K562 (cell line): ENCODE data around the gene BTBD2. TPM values are rescaled to one million over a fixed set of nuclear protein-coding genes. Genes with fewer than 3 reads are reported as not detected.

Experiments
- BDP1 ChIP-seq: IDR thresholded peaks from 3 replicates; pipeline ENCODE4 v1.6.1; 2011; ENCODE audit not compliant: insufficient read length, insufficient read depth
- ELF4 ChIP-seq: fragments of 450-650 bp; formaldehyde crosslinking; IDR thresholded peaks from 2 replicates; pipeline ENCODE4 v1.4.0; 2022; ENCODE audit warnings: missing genetic modification characterization
- ERF ChIP-seq: fragments of 450-650 bp; formaldehyde crosslinking; IDR thresholded peaks from 2 replicates; pipeline ENCODE4 v1.4.0; 2020; ENCODE audit warnings: mild to moderate bottlenecking, mixed read lengths
- ESRRA ChIP-seq: fragments of 450-650 bp; IDR thresholded peaks from 2 replicates; pipeline ENCODE4 v1.6.1; 2014; ENCODE audit warnings: low read depth, mild to moderate bottlenecking, moderate library complexity, borderline replicate concordance
- HNRNPL ChIP-seq: fragments of 200-400 bp; formaldehyde crosslinking; IDR thresholded peaks from 2 replicates; pipeline ENCODE4 v1.6.1; 2017; ENCODE audit warnings: low read depth, mild to moderate bottlenecking, low read length
- HOXB6 ChIP-seq: fragments of 250-450 bp; sonication (Bioruptor Pico); IDR thresholded peaks from 2 replicates; pipeline ENCODE4 v1.5.1; 2022; ENCODE audit warnings: mild to moderate bottlenecking, borderline replicate concordance
- KLF16 ChIP-seq: IDR thresholded peaks from 2 replicates; pipeline ENCODE4 v1.6.1; 2016; ENCODE audit warnings: antibody characterized with exemption
- MTA1 ChIP-seq: fragments of 450-650 bp; IDR thresholded peaks from 2 replicates; pipeline ENCODE4 v1.6.1; 2017; ENCODE audit warnings: borderline replicate concordance
- PCBP1 ChIP-seq: fragments of 200-400 bp; formaldehyde crosslinking; IDR thresholded peaks from 2 replicates; pipeline ENCODE4 v1.6.1; 2018; ENCODE audit warnings: mild to moderate bottlenecking, low read depth, low read length; ENCODE audit not compliant: poor library complexity, severe bottlenecking
- POLR2G ChIP-seq: fragments of 200-400 bp; formaldehyde crosslinking; IDR thresholded peaks from 2 replicates; pipeline ENCODE4 v1.6.1; 2017; ENCODE audit warnings: low read depth, mild to moderate bottlenecking, antibody characterized with exemption, low read length, moderate library complexity
- RBFOX2 ChIP-seq: fragments of 200-400 bp; formaldehyde crosslinking; IDR thresholded peaks from 2 replicates; pipeline ENCODE4 v1.6.1; 2017; ENCODE audit warnings: low read depth, mild to moderate bottlenecking, low read length, moderate library complexity
- RBM22 ChIP-seq: fragments of 200-400 bp; formaldehyde crosslinking; IDR thresholded peaks from 2 replicates; pipeline ENCODE4 v1.6.1; 2018; ENCODE audit warnings: low read length, low read depth; ENCODE audit not compliant: poor library complexity, severe bottlenecking
- RNF2 ChIP-seq: sonication (generic); IDR thresholded peaks from 2 replicates; pipeline ENCODE4 v1.6.1; 2016
- TAF15 ChIP-seq: fragments of 200-400 bp; formaldehyde crosslinking; IDR thresholded peaks from 2 replicates; pipeline ENCODE4 v1.6.1; 2017; ENCODE audit warnings: mild to moderate bottlenecking, low read depth, low read length, moderate library complexity
- TGIF2 ChIP-seq: sonication (generic); formaldehyde crosslinking; IDR thresholded peaks from 2 replicates; pipeline ENCODE4 v1.8.1; 2022; ENCODE audit warnings: mild to moderate bottlenecking, missing genetic modification reagents, moderate library complexity
- polyA plus RNA-seq, 8 experiments: library from polyadenylated mRNA; depleted of rRNA in 4 of 8; stranded (reverse) in 5 of 8; unstranded in 3 of 8; fragments of >200 nt; fragmentation: Nextera tagmentation in 2 of 8; fragmentation: Illumina TruSeq in 1 of 8; extraction: Ambion mirVana in 2 of 8; extraction: Trizol in 1 of 8; gene quantifications; 2 replicates each; pipeline versions ENCODE4 v1.2.1 to v1.2.3, GENCODE V29; 2011 to 2014; ENCODE audit warnings: inconsistent platforms in 1 of 8, missing spikeins in 1 of 8
- total RNA-seq, 7 experiments: library from RNA; depleted of rRNA in 6 of 7; stranded (reverse); fragments of >200 nt in 6 of 7; fragmentation: Illumina TruSeq in 2 of 7; extraction: Trizol in 2 of 7; gene quantifications; 2 replicates each; pipeline versions ENCODE4 v1.2.1 to v1.2.3, GENCODE V29; 2011 to 2021; ENCODE audit warnings: low replicate concordance in 1 of 7
- TF ChIP-seq, protein P1 (sequence below): fragments of 250-450 bp; sonication (Bioruptor Pico); IDR thresholded peaks from 2 replicates; pipeline ENCODE4 v1.4.0; 2020
- TF ChIP-seq, protein P2 (sequence below), 2 experiments: fragments of 450-650 bp; IDR thresholded peaks; 2 replicates each; pipeline ENCODE4 v1.6.1; 2016
- TF ChIP-seq, protein P3 (sequence below): IDR thresholded peaks from 3 replicates; pipeline ENCODE4 v1.6.1; 2011; ENCODE audit warnings: borderline replicate concordance, mild to moderate bottlenecking, moderate library complexity; ENCODE audit not compliant: insufficient read length; ENCODE audit errors: extremely low read depth

BTBD2 gene
- total and polyA plus RNA-seq, 9 of the 15 experiments (the other 6 are each of a cell fraction or from before 2014, with no cell fraction given): 0.10 to 15.6 (median 6.9) TPM

DNA sequence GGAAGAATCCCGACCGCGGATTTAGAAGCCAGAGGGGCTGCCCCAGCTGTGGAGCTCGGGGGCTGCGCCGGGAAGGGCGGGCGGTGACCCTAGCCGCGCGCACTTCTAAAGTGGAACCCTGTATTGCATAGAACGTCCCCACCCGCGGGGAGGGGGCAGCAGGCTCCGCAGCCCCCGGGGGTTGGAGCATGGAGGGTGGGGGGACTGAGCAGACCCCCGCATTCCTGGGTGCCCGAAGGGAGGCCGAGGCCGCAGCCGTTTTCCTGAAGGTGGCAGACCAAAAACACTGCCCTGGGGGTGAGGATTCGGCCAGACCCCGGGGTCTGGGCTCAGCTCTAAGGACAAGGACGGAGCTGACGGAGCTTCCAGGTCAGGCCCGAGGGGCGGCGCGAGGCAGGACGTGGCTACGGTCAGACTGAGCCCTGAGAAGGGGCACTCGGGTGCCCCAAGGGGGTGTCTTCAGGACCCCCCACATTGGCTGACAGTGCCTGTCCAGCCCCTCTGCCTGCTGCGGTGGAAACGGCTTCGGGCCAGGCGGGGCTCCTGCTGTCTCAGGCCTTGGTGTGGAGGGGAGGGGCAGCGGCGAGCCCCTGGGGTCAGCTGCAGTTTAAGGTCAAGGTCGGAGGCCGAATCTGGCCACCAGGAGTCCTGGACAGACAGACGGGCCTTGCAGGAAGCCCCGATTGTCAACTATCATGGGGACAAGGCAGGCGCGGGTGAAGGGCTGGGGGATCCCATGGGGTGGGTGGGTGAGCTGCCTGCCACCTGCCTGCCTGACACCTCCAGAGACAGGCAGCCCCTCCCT is 23.0 kb upstream of the BTBD2 start (continued):
- TF ChIP-seq, protein P1, sequence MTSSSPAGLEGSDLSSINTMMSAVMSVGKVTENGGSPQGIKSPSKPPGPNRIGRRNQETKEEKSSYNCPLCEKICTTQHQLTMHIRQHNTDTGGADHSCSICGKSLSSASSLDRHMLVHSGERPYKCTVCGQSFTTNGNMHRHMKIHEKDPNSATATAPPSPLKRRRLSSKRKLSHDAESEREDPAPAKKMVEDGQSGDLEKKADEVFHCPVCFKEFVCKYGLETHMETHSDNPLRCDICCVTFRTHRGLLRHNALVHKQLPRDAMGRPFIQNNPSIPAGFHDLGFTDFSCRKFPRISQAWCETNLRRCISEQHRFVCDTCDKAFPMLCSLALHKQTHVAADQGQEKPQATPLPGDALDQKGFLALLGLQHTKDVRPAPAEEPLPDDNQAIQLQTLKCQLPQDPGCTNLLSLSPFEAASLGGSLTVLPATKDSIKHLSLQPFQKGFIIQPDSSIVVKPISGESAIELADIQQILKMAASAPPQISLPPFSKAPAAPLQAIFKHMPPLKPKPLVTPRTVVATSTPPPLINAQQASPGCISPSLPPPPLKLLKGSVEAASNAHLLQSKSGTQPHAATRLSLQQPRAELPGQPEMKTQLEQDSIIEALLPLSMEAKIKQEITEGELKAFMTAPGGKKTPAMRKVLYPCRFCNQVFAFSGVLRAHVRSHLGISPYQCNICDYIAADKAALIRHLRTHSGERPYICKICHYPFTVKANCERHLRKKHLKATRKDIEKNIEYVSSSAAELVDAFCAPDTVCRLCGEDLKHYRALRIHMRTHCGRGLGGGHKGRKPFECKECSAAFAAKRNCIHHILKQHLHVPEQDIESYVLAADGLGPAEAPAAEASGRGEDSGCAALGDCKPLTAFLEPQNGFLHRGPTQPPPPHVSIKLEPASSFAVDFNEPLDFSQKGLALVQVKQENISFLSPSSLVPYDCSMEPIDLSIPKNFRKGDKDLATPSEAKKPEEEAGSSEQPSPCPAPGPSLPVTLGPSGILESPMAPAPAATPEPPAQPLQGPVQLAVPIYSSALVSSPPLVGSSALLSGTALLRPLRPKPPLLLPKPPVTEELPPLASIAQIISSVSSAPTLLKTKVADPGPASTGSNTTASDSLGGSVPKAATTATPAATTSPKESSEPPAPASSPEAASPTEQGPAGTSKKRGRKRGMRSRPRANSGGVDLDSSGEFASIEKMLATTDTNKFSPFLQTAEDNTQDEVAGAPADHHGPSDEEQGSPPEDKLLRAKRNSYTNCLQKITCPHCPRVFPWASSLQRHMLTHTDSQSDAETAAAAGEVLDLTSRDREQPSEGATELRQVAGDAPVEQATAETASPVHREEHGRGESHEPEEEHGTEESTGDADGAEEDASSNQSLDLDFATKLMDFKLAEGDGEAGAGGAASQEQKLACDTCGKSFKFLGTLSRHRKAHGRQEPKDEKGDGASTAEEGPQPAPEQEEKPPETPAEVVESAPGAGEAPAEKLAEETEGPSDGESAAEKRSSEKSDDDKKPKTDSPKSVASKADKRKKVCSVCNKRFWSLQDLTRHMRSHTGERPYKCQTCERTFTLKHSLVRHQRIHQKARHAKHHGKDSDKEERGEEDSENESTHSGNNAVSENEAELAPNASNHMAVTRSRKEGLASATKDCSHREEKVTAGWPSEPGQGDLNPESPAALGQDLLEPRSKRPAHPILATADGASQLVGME (CRISPR knock-in tag): no peak
- TF ChIP-seq TGIF2 (CRISPR knock-in tag): no peak
- TF ChIP-seq TAF15: no peak
- TF ChIP-seq, protein P2, sequence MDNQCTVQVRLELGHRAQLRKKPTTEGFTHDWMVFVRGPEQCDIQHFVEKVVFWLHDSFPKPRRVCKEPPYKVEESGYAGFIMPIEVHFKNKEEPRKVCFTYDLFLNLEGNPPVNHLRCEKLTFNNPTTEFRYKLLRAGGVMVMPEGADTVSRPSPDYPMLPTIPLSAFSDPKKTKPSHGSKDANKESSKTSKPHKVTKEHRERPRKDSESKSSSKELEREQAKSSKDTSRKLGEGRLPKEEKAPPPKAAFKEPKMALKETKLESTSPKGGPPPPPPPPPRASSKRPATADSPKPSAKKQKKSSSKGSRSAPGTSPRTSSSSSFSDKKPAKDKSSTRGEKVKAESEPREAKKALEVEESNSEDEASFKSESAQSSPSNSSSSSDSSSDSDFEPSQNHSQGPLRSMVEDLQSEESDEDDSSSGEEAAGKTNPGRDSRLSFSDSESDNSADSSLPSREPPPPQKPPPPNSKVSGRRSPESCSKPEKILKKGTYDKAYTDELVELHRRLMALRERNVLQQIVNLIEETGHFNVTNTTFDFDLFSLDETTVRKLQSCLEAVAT (IDR thresholded peaks at IDR 0.05): no peak
- no peak for TF ChIP-seq RNF2
- TF ChIP-seq ERF: no peak
- TF ChIP-seq HOXB6: no peak
- peak; percentile 74 for TF ChIP-seq RBFOX2
- peak; percentile 85 for TF ChIP-seq RBM22
- TF ChIP-seq KLF16: no peak
- TF ChIP-seq HNRNPL: no peak
- no peak for TF ChIP-seq ELF4 (CRISPR knock-in tag)
- TF ChIP-seq, protein P3, sequence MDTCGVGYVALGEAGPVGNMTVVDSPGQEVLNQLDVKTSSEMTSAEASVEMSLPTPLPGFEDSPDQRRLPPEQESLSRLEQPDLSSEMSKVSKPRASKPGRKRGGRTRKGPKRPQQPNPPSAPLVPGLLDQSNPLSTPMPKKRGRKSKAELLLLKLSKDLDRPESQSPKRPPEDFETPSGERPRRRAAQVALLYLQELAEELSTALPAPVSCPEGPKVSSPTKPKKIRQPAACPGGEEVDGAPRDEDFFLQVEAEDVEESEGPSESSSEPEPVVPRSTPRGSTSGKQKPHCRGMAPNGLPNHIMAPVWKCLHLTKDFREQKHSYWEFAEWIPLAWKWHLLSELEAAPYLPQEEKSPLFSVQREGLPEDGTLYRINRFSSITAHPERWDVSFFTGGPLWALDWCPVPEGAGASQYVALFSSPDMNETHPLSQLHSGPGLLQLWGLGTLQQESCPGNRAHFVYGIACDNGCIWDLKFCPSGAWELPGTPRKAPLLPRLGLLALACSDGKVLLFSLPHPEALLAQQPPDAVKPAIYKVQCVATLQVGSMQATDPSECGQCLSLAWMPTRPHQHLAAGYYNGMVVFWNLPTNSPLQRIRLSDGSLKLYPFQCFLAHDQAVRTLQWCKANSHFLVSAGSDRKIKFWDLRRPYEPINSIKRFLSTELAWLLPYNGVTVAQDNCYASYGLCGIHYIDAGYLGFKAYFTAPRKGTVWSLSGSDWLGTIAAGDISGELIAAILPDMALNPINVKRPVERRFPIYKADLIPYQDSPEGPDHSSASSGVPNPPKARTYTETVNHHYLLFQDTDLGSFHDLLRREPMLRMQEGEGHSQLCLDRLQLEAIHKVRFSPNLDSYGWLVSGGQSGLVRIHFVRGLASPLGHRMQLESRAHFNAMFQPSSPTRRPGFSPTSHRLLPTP: no peak
- 0 out of 2 replicates have a peak, but pooled peaks have one; percentile 25 for TF ChIP-seq ESRRA
- TF ChIP-seq POLR2G: peak; percentile 74
- no peak for TF ChIP-seq BDP1
- no peak for TF ChIP-seq MTA1
- peak; percentile 13 for TF ChIP-seq PCBP1
